ENCODE results near the gene AKAP8. TPM values are rescaled to one million over a fixed set of nuclear protein-coding genes. Genes with fewer than 3 reads are reported as not detected.
A peak's percentile ranks its signal among the peaks of the same experiment; 100 is the strongest.

Gene AKAP8
- total and polyA plus RNA-seq, 9 of the 15 experiments (the other 6 are each of a cell fraction or from before 2014, with no cell fraction given), result 3.4 to 56.5 (median 15.0) TPM

GRCh38 chr19:15379083-15379998, at the start of gene AKAP8 (continued):
- TF ChIP-seq ZNF668 (CRISPR knock-in tag; IDR thresholded peaks at IDR 0.05), result no peak
- TF ChIP-seq SMARCC2 (IDR thresholded peaks at IDR 0.05; ENCODE audit: low read depth), result no peak
- TF ChIP-seq ZNF263 (CRISPR knock-in tag; IDR thresholded peaks at IDR 0.05; ENCODE audit: borderline replicate concordance), result no peak
- peak; percentile 80; the same call in 1 of the 2 replicates for TF ChIP-seq ATF2 (CRISPR knock-in tag; IDR thresholded peaks at IDR 0.05)
- no peak for TF ChIP-seq ZNF589 (CRISPR knock-in tag; IDR thresholded peaks at IDR 0.05; ENCODE audit: low read depth)
- 0 out of 2 replicates have a peak, but pooled peaks have one; percentile 47 for TF ChIP-seq RFX5 (IDR thresholded peaks at IDR 0.05; ENCODE audit: low read depth, low read length)
- no peak for TF ChIP-seq TAF7 (tag; IDR thresholded peaks at IDR 0.05)
- TF ChIP-seq ZNF140 (CRISPR knock-in tag; IDR thresholded peaks at IDR 0.05), result no peak
- peak; percentile 20; the same call in 1 of the 2 replicates for TF ChIP-seq JUN (IDR thresholded peaks at IDR 0.05; ENCODE audit: borderline replicate concordance, low read depth, low read length)
- TF ChIP-seq JUN (CRISPR knock-in tag; IDR thresholded peaks at IDR 0.05; ENCODE audit: borderline replicate concordance), result no peak
- no peak for TF ChIP-seq ZBTB8A (IDR thresholded peaks at IDR 0.05; ENCODE audit: partially characterized antibody)
- no peak for TF ChIP-seq PRPF4 (IDR thresholded peaks at IDR 0.05; ENCODE audit: insufficient read depth, low read depth, low read length, poor library complexity, severe bottlenecking)
- no peak for TF ChIP-seq CBX3 (IDR thresholded peaks at IDR 0.05; ENCODE audit: borderline replicate concordance in 1 of 2, low read length in 2 of 2)
- no peak for TF ChIP-seq EZH2 (IDR thresholded peaks at IDR 0.05; ENCODE audit: borderline replicate concordance, low read depth, low read length)
- TF ChIP-seq ZNF512 (tag; IDR thresholded peaks at IDR 0.05), result no peak
- TF ChIP-seq ZSCAN32 (CRISPR knock-in tag; IDR thresholded peaks at IDR 0.05), result no peak
- TF ChIP-seq TEAD4 (IDR thresholded peaks at IDR 0.05; ENCODE audit: low read length), result no peak; the same call in 1 of the 2 replicates
- 0 out of 2 replicates have a peak, but pooled peaks have one; percentile 3 for TF ChIP-seq TEAD4 (CRISPR knock-in tag; IDR thresholded peaks at IDR 0.05; ENCODE audit: borderline replicate concordance)
- no peak for TF ChIP-seq SRSF9 (IDR thresholded peaks at IDR 0.05; ENCODE audit: borderline replicate concordance, low read depth, low read length)
- TF ChIP-seq ZNF165 (CRISPR knock-in tag; IDR thresholded peaks at IDR 0.05; ENCODE audit: borderline replicate concordance), result no peak
- no peak for TF ChIP-seq BCL6 (CRISPR knock-in tag; IDR thresholded peaks at IDR 0.05)
- no peak for TF ChIP-seq CBX5 (IDR thresholded peaks at IDR 0.05; ENCODE audit: borderline replicate concordance, low read depth)
- TF ChIP-seq NRF1 (conservative IDR thresholded peaks at IDR 0.05 in 1 of 2, IDR thresholded peaks at IDR 0.05 in 1 of 2), result peak; percentile 97
- peak; percentile 82 for TF ChIP-seq GABPA (tag; conservative IDR thresholded peaks at IDR 0.05; ENCODE audit: low read depth)
- TF ChIP-seq CREB3 (tag; conservative IDR thresholded peaks at IDR 0.05; ENCODE audit: low read depth), result no peak
